ENCODE results near the gene TUT1. TPM values are rescaled to one million over a fixed set of nuclear protein-coding genes. Genes with fewer than 3 reads are reported as not detected.
"Not testable (repeated sequence)": the region's sequence is repeated elsewhere in the genome, so short reads cannot be mapped to it uniquely, and the experiment has no call there.

The TUT1 gene
- total RNA-seq, 1 experiment from 2014 or later = 6.0 TPM

- in situ Hi-C loops (cut with HindIII; ENCODE audit: low pct_unique_long_range_greater_than_20kb, low sequenced_read_pairs) = no loop called here
- no peak for DNase-seq (ENCODE audit: low read depth, low spot score)
Measured at GRCh38 chr11:62592146-62592815, 958 bp upstream of the TUT1 start.

- DNase-seq (ENCODE audit: low read depth, low spot score) = no peak
- in situ Hi-C loops (cut with HindIII; ENCODE audit: low pct_unique_long_range_greater_than_20kb, low sequenced_read_pairs) = no loop called here
Measured at GRCh38 chr11:62588966-62589637, 2.2 kb downstream of the TUT1 start.

GRCh38 chr11:62585356-62585755 lies 6.0 kb downstream of the TUT1 start:
- in situ Hi-C loops (cut with HindIII; ENCODE audit: low pct_unique_long_range_greater_than_20kb, low sequenced_read_pairs); DNase-seq (ENCODE audit: low read depth, low spot score): not testable (repeated sequence)

GRCh38 chr11:62581735-62582134 lies 9.6 kb downstream of the TUT1 start:
- in situ Hi-C loops (cut with HindIII; ENCODE audit: low pct_unique_long_range_greater_than_20kb, low sequenced_read_pairs); DNase-seq (ENCODE audit: low read depth, low spot score): not testable (repeated sequence)

GRCh38 chr11:62580959-62581715 lies 10.2 kb downstream of the TUT1 start:
- in situ Hi-C loops (cut with HindIII; ENCODE audit: low pct_unique_long_range_greater_than_20kb, low sequenced_read_pairs) = no loop called here
- DNase-seq (ENCODE audit: low read depth, low spot score) = no peak

GRCh38 chr11:62579252-62579651 lies 12.1 kb downstream of the TUT1 start:
- in situ Hi-C loops (cut with HindIII; ENCODE audit: low pct_unique_long_range_greater_than_20kb, low sequenced_read_pairs) = no loop called here
- DNase-seq (ENCODE audit: low read depth, low spot score) = no peak

GRCh38 chr11:62578541-62578940 lies 12.8 kb downstream of the TUT1 start:
- no peak for DNase-seq (ENCODE audit: low read depth, low spot score)
- in situ Hi-C loops (cut with HindIII; ENCODE audit: low pct_unique_long_range_greater_than_20kb, low sequenced_read_pairs) = no loop called here

GRCh38 chr11:62577046-62577714 lies 14.1 kb downstream of the TUT1 start:
- DNase-seq (ENCODE audit: low read depth, low spot score) = no peak
- in situ Hi-C loops (cut with HindIII; ENCODE audit: low pct_unique_long_range_greater_than_20kb, low sequenced_read_pairs) = no loop called here

GRCh38 chr11:62575837-62576236 lies 15.5 kb downstream of the TUT1 start:
- in situ Hi-C loops (cut with HindIII; ENCODE audit: low pct_unique_long_range_greater_than_20kb, low sequenced_read_pairs) = no loop called here
- no peak for DNase-seq (ENCODE audit: low read depth, low spot score)

GRCh38 chr11:62575156-62575555 lies 16.2 kb downstream of the TUT1 start:
- in situ Hi-C loops (cut with HindIII; ENCODE audit: low pct_unique_long_range_greater_than_20kb, low sequenced_read_pairs) = no loop called here
- no peak for DNase-seq (ENCODE audit: low read depth, low spot score)

GRCh38 chr11:62574363-62575071 lies 16.8 kb downstream of the TUT1 start:
- no peak for DNase-seq (ENCODE audit: low read depth, low spot score)

GRCh38 chr11:62573592-62574362 lies 17.5 kb downstream of the TUT1 start, which contains the start of gene EEF1G:
EEF1G (minus strand) TSS chr11:62573891; CDS start chr11:62573842, 49 bp downstream.
- peak; percentile 99 for DNase-seq (ENCODE audit: low read depth, low spot score)
- in situ Hi-C loops (cut with HindIII; ENCODE audit: low pct_unique_long_range_greater_than_20kb, low sequenced_read_pairs) = no loop called here

More at GRCh38 chr11:62574363-62575071, 16.8 kb downstream of the TUT1 start:
- in situ Hi-C loops (cut with HindIII; ENCODE audit: low pct_unique_long_range_greater_than_20kb, low sequenced_read_pairs) = no loop called here

GRCh38 chr11:62573006-62573591 lies 18.2 kb downstream of the TUT1 start:
- no peak for DNase-seq (ENCODE audit: low read depth, low spot score)
- in situ Hi-C loops (cut with HindIII; ENCODE audit: low pct_unique_long_range_greater_than_20kb, low sequenced_read_pairs) = no loop called here

GRCh38 chr11:62572431-62572830 lies 18.9 kb downstream of the TUT1 start:
- no peak for DNase-seq (ENCODE audit: low read depth, low spot score)
- in situ Hi-C loops (cut with HindIII; ENCODE audit: low pct_unique_long_range_greater_than_20kb, low sequenced_read_pairs) = no loop called here

GRCh38 chr11:62571493-62571892 lies 19.8 kb downstream of the TUT1 start:
- in situ Hi-C loops (cut with HindIII; ENCODE audit: low pct_unique_long_range_greater_than_20kb, low sequenced_read_pairs); DNase-seq (ENCODE audit: low read depth, low spot score): not testable (repeated sequence)

GRCh38 chr11:62570903-62571302 lies 20.4 kb downstream of the TUT1 start:
- in situ Hi-C loops (cut with HindIII; ENCODE audit: low pct_unique_long_range_greater_than_20kb, low sequenced_read_pairs); DNase-seq (ENCODE audit: low read depth, low spot score): not testable (repeated sequence)

Data from SK-MEL-5 (cell line).